GM12878 (cell line): ENCODE measurements around the gene MATN1. TPM values are rescaled to one million over a fixed set of nuclear protein-coding genes. Genes with fewer than 3 reads are reported as not detected.

ENCODE experiments used
- ATF7 ChIP-seq: fragments of 450-650 bp; IDR thresholded peaks from 2 replicates; pipeline ENCODE4 v1.6.1; 2016; ENCODE audit warnings: low read depth, mild to moderate bottlenecking
- BACH1 ChIP-seq: fragments of 450-650 bp; IDR thresholded peaks from 2 replicates; pipeline ENCODE4 v1.6.1; 2017; ENCODE audit warnings: mild to moderate bottlenecking, borderline replicate concordance
- CREM ChIP-seq: IDR thresholded peaks from 2 replicates; pipeline ENCODE4 v1.6.1; 2014; ENCODE audit warnings: antibody characterized with exemption, low read depth
- EED ChIP-seq: sonication (generic); IDR thresholded peaks from 2 replicates; pipeline ENCODE4 v1.6.1; 2016; ENCODE audit warnings: antibody characterized with exemption, low read depth
- IKZF2 ChIP-seq, 2 experiments: fragments of 450-650 bp; IDR thresholded peaks; 2 replicates each; pipeline ENCODE4 v1.6.1; 2017; ENCODE audit warnings: mild to moderate bottlenecking in 2 of 2, moderate library complexity in 2 of 2
- IRF3 ChIP-seq: fragments of 450-650 bp; IDR thresholded peaks from 2 replicates; pipeline ENCODE4 v1.6.1; 2014; ENCODE audit warnings: mild to moderate bottlenecking
- JUND ChIP-seq: IDR thresholded peaks from 2 replicates; pipeline ENCODE4 v1.6.1; 2012; ENCODE audit warnings: low read depth, mild to moderate bottlenecking, low read length, improper control_type of control experiment, moderate library complexity
- MEF2A ChIP-seq: IDR thresholded peaks from 2 replicates; pipeline ENCODE4 v1.6.1; 2011; ENCODE audit warnings: low read depth, mild to moderate bottlenecking, low read length, moderate library complexity; ENCODE audit not compliant: insufficient read depth
- PAX8 ChIP-seq: fragments of 450-650 bp; IDR thresholded peaks from 2 replicates; pipeline ENCODE4 v1.6.1; 2017; ENCODE audit warnings: mild to moderate bottlenecking, moderate library complexity
- POLR2A ChIP-seq: IDR thresholded peaks from 2 replicates; pipeline ENCODE4 v1.6.1; 2011; ENCODE audit warnings: low read depth, mild to moderate bottlenecking, low read length
- POLR2AphosphoS2 ChIP-seq: IDR thresholded peaks from 2 replicates; pipeline ENCODE4 v1.6.1; 2011; ENCODE audit warnings: low read depth, mild to moderate bottlenecking, low read length, improper control_type of control experiment, moderate library complexity
- POU2F2 ChIP-seq: IDR thresholded peaks from 3 replicates; pipeline ENCODE4 v1.6.1; 2011; ENCODE audit warnings: low read depth, mild to moderate bottlenecking, low read length, borderline replicate concordance
- RAD21 ChIP-seq: IDR thresholded peaks from 2 replicates; pipeline ENCODE4 v1.6.1; 2011; ENCODE audit warnings: mild to moderate bottlenecking, low read depth, low read length, moderate library complexity; ENCODE audit not compliant: insufficient read depth
- SMAD1 ChIP-seq: fragments of 450-650 bp; IDR thresholded peaks from 2 replicates; pipeline ENCODE4 v1.6.1; 2018; ENCODE audit warnings: mild to moderate bottlenecking, low read depth; ENCODE audit not compliant: partially characterized antibody
- SMARCA5 ChIP-seq: fragments of 450-650 bp; IDR thresholded peaks from 2 replicates; pipeline ENCODE4 v1.6.1; 2017; ENCODE audit warnings: mild to moderate bottlenecking
- ZNF217 ChIP-seq: fragments of 450-650 bp; IDR thresholded peaks from 2 replicates; pipeline ENCODE4 v1.6.1; 2017; ENCODE audit warnings: antibody characterized with exemption, mild to moderate bottlenecking
- ZNF384 ChIP-seq: IDR thresholded peaks from 2 replicates; pipeline ENCODE4 v1.6.1; 2012; ENCODE audit warnings: low read depth, mild to moderate bottlenecking, low read length, improper control_type of control experiment, borderline replicate concordance
- ZNF592 ChIP-seq: fragments of 450-650 bp; IDR thresholded peaks from 2 replicates; pipeline ENCODE4 v1.6.1; 2017; ENCODE audit warnings: mild to moderate bottlenecking, moderate library complexity
- polyA plus RNA-seq, 11 experiments: library from polyadenylated mRNA; depleted of rRNA in 4 of 11; unstranded in 6 of 11; stranded (reverse) in 5 of 11; fragments of >200 nt; fragmentation: Nextera tagmentation in 4 of 11; fragmentation: Illumina TruSeq in 1 of 11; extraction: Ambion mirVana in 4 of 11; extraction: Trizol in 1 of 11; gene quantifications; 1 replicate in 1 of 11; 2 replicates in 10 of 11; pipeline versions ENCODE4 v1.2.1 to v1.2.3, GENCODE V29; 2011 to 2016; ENCODE audit warnings: inconsistent platforms in 2 of 11, missing spikeins in 2 of 11, low read depth in 1 of 11
- total RNA-seq, 4 experiments: library from RNA; depleted of rRNA in 3 of 4; stranded (reverse); fragments of >200 nt in 3 of 4; fragmentation: Illumina TruSeq in 1 of 4; extraction: Trizol in 1 of 4; gene quantifications; 2 replicates each; pipeline versions ENCODE4 v1.2.1 to v1.2.3, GENCODE V29; 2013 to 2021
- TF ChIP-seq, protein P1 (sequence below): fragments of 150-350 bp; IDR thresholded peaks from 2 replicates; pipeline ENCODE4 v1.6.1; 2016; ENCODE audit warnings: low read depth, low read length
- TF ChIP-seq, protein P2 (sequence below): fragments of 450-650 bp; formaldehyde crosslinking; IDR thresholded peaks from 2 replicates; pipeline ENCODE4 v1.4.0; 2022; ENCODE audit warnings: mild to moderate bottlenecking, moderate library complexity

MATN1 gene
- total and polyA plus RNA-seq, 10 of the 15 experiments (the other 5 are each of a cell fraction or from before 2014, with no cell fraction given): 0.04 to 0.50 (median 0.10) TPM; not detected in 1

GRCh38 chr1:30750731-30751291, 27.4 kb upstream of the MATN1 start (continued):
- TF ChIP-seq, protein P1, sequence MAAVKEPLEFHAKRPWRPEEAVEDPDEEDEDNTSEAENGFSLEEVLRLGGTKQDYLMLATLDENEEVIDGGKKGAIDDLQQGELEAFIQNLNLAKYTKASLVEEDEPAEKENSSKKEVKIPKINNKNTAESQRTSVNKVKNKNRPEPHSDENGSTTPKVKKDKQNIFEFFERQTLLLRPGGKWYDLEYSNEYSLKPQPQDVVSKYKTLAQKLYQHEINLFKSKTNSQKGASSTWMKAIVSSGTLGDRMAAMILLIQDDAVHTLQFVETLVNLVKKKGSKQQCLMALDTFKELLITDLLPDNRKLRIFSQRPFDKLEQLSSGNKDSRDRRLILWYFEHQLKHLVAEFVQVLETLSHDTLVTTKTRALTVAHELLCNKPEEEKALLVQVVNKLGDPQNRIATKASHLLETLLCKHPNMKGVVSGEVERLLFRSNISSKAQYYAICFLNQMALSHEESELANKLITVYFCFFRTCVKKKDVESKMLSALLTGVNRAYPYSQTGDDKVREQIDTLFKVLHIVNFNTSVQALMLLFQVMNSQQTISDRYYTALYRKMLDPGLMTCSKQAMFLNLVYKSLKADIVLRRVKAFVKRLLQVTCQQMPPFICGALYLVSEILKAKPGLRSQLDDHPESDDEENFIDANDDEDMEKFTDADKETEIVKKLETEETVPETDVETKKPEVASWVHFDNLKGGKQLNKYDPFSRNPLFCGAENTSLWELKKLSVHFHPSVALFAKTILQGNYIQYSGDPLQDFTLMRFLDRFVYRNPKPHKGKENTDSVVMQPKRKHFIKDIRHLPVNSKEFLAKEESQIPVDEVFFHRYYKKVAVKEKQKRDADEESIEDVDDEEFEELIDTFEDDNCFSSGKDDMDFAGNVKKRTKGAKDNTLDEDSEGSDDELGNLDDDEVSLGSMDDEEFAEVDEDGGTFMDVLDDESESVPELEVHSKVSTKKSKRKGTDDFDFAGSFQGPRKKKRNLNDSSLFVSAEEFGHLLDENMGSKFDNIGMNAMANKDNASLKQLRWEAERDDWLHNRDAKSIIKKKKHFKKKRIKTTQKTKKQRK: no peak
- TF ChIP-seq, protein P2, sequence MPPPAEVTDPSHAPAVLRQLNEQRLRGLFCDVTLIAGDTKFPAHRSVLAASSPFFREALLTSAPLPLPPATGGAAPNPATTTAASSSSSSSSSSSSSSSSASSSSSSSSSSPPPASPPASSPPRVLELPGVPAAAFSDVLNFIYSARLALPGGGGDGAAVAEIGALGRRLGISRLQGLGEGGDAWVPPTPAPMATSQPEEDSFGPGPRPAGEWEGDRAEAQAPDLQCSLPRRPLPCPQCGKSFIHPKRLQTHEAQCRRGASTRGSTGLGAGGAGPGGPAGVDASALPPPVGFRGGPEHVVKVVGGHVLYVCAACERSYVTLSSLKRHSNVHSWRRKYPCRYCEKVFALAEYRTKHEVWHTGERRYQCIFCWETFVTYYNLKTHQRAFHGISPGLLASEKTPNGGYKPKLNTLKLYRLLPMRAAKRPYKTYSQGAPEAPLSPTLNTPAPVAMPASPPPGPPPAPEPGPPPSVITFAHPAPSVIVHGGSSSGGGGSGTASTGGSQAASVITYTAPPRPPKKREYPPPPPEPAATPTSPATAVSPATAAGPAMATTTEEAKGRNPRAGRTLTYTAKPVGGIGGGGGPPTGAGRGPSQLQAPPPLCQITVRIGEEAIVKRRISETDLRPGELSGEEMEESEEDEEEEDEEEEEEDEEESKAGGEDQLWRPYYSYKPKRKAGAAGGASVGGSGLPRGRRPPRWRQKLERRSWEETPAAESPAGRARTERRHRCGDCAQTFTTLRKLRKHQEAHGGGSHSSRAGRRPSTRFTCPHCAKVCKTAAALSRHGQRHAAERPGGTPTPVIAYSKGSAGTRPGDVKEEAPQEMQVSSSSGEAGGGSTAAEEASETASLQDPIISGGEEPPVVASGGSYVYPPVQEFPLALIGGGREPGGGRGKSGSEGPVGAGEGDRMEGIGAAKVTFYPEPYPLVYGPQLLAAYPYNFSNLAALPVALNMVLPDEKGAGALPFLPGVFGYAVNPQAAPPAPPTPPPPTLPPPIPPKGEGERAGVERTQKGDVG (CRISPR knock-in tag): no peak
- TF ChIP-seq POLR2AphosphoS2 (peak; percentile 25; the same call in 1 of the 2 replicates), ZNF384 (no peak), POU2F2 (peak; percentile 7; the same call in 1 of the 3 replicates), IKZF2 (IDR thresholded peaks at IDR 0.05) (peak; percentile 75 to 81; a peak in 3 of 4 replicates), BACH1 (no peak), SMAD1 (peak; percentile 36), CREM (peak; percentile 64; the same call in 1 of the 2 replicates), PAX8 (no peak), MEF2A (0 out of 2 replicates have a peak, but pooled peaks have one; percentile 19), ZNF592 (peak; percentile 75; the same call in 1 of the 2 replicates), RAD21 (no peak), POLR2A (peak; percentile 65), ZNF217 (peak; percentile 76; the same call in 1 of the 2 replicates), ATF7 (peak; percentile 69), SMARCA5 (peak; percentile 43; the same call in 1 of the 2 replicates), EED (peak; percentile 73), JUND (no peak), IRF3 (no peak)
